GM18511 (cell line): ENCODE measurements around the gene APBA2.

Experiments used
- ATAC-seq: cut with Tn5 transposase; IDR thresholded peaks from one replicate; pipeline ENCODE4 v1.9.1; 2021; ENCODE audit warnings: mild to moderate bottlenecking, moderate library complexity; ENCODE audit not compliant: unreplicated experiment

Gene APBA2

DNA sequence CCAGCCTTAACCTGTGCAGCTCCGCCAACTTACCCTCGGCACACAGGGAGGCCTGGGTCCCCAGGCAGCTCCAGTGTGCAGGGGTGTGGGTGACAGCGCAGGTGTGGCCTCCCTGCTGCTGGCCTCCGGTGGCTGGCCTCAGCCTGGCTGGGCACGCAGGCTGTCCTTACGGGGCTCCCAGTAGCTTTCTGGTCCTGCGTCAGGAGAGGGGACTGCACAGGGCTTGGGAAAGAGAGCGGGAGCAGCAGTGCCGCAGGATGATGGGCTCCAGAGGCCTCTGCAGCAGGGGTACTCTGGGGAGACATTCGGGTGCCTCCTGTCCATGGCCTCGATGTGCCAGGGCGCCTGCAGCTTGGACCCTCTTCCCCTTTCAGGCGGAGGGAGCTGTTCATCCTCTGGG lies 9.4 kb downstream of the APBA2 start:
- no peak for ATAC-seq

DNA sequence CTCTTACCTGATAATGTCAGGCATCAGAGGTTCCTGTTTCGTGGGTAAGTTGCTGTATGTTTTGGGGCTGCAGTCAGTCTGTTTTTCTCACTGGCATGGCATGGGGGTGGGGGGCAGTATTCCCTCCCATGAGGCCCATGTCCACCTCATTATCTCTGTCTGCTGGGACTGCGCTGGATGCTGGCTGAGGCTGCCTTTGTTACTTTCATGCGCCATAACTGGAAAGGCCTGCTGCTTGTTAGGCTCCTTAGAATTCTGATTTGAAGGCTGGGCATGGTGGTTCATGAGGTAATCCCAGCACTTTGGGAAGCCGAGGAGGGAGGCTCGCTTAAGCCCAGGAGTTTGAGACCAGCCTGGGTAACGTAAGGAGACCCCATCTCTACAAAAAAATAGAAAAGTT lies 9.8 kb downstream of the APBA2 start:
- no peak for ATAC-seq

DNA sequence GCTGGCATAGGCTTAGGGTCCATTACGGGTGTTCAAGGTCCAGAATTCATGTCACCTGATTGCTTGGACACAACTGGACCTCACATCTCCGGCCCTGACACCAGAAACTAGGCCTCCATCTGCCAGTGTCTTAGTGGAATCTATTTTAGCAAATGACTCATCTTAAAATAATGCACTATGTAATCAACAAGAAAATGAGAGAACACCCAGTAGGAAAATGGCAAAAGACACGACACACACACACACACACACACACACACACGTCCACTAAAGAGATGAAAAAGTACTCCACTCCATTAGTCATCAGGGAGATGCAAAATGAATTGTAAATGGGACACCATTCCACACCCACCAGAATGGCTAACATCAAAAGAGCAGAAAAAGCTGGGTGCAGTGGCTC lies 11.2 kb downstream of the APBA2 start:
- no peak for ATAC-seq

DNA sequence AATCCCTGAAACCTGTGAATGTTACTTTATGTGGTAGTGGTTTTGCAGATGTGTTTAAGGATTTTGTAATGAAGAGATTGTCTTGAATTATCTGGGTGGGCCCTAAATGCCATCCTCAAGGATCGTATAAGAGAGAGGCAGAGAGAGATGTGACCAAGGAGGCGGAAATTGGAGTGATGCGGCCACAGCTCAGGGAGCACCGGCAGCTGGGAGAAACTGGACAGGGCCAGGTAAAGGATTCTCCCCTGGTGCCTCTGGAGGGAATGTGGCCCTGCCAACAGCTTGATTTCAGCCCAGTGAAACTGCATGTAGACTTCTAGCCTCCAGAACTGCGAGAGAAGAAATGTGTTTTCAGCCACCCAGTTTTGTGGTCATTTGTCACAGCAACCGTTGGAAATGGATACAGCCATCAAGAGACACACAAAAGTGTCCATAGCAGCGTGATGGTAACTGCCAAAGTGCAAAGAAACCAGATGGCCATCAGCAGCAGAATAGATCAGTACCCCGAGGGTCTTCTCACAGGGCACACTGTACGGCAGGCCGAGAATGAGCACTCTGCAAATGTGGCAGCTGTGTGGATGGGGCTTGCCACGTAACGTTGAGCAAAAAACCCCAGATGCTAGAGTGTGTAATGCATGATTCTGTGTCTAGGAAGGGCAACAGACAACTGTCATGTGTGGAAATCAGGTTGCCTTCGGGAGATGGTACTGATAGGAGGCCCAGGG lies 12.2 kb downstream of the APBA2 start:
- ATAC-seq: no peak

DNA sequence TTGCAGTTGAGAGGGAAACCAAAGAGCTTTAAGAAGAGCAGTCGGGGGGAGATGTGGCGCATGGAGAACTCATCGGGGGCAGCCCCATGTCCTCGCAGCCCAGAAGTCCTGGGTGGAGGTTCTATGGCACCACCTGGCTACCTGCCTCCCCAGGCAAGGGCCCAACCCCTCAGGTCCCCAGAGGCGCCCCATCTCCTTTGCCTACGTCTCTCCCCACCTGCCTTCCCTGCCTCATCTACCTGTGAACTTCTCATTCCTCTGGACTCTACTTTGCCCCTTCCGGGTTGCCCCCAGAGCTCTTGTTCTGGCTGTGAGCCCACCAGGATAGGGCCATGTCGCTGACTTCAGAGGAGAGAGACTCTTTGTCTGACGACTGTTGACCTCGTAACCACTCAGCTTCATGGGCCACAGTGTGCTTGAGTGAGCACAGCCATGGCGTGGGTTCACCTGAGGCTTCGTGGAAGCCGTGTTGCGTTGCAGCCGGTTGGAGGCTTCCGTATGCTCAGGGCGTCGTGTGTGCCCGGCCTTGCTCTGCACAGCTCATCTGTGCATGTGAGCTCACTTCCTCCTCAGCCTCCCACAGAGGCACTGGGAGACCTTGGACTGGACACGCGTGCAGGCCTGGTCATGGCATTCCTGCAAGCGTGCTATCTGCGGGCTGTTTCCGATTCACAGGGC lies 13.4 kb downstream of the APBA2 start:
- ATAC-seq: no peak

DNA sequence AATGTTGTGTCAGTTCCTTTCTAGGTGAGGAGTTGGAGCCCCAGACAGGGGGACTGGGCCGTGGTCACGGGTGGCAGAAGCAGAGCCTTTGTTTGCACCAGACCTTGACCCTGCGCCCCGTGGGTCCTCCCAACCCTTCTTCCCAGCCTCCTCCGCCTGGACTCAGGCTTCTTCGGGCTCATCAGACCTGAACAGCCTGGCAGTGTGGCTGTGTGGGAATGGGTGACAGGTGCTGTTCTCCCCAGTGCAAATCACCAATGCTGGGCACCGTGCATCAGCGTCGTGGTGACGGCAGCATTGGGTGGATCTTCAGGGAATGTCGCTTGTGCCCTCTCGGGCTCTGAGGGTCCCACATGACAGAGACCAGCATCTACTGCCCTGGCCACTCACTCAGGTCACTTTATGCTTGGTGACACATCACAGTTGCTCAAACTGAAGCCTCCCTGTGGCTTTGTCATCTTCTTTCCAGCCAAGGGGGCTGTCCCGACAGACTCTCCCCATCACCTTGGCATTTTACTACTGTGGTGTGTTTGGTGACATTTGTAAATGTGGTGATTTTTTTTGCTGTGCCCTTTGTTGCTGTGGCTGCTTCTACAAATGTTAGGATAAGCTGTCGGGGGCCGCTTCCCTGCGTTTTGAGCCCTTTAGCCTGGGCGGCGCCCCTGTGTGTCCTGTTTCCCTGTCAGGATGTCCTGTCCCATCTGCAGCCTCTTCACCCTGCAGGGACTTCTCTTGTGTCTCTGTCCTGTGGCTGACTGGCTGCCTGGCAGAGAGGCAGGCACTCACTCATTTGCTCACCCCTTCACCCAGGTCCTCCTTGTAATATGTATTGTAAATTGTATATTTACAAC lies 14.5 kb downstream of the APBA2 start:
- no peak for ATAC-seq

DNA sequence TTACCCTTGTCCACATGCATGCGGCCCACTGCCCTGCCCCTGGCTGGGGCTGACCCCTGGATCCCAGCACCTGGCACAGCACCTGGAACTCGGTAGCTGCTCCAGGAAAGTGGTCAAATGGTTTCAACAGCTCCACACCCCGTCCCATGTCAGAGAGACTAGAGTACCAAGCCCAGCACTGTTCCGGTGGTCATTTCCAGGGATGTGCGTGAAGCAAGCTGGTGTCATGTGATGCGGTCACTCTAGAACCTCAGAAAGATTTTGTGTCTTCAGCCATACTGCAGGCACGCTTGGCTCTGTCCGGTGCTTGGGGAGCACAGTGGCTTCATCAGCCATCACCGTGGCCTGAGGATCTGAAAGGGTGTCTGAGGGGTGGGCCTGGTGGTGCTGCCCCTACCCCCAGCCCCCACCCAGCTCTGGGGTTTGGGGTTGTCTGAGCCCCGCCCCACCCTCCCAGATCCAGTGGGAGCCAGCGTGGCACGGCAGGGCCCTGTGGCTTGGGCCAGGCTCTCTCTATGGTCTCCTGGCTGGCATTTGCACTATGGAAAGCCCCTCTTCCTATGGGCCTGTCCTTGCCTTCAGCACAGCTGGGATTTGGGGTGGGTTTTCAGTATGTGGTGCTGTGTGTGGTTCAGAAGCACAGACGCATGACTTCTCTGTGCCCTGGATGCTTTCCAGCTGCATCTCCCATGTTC lies 15.3 kb downstream of the APBA2 start:
- ATAC-seq: no peak

DNA sequence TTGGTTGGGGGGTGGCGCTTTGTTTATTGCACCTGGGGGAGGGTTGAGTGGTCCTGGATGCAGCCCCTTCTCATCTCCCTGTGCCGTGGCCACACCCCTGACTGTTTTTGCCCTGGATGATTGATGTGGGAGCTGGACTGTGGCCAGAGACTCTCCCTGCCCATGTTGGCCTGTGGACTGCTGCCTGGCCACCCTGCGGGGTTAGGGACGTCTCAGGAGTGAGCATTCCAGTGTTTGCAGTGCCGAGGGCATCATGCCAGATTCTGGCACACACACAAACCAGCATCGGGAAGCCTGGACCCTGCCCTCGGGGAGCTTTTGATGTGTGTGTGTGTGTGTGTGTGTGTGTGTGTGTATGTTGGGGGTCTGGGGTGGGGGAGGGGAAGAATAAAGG lies 15.8 kb downstream of the APBA2 start:
- no peak for ATAC-seq

DNA sequence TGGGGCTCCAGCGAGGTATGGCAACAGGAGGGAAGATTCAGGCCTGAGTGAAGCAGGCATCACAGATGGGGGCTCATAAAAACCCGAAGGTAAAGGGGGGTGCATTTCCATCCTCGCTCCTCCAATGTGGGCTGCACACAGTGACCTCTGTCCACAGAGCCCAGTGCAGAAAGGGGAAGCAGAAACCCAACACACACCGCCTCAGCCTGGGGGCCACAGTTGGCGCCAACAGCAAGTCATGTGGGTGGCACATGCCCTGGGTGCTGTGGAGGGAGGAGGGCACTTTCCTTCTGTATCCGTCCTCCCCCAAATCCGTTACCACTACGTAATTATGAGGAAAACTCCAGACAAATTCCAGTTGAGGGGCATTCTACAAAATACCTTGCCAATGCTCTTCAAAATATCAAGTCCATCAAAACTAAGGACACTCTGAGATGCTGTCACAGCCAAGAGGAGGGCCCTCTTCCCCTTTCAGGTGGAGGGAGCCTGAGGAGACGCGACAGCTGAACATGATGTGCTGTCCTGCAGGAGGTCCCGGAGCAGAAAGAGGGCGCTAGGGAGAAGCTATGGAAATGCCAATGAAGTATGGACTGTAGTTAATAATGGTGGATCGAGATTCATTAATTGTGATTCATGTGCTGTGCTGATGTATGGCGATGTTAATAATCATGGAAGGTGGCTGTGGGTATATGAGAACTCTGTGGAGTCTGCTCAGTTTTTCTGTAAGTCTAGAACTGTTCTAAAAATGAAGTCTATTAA lies 16.4 kb downstream of the APBA2 start:
- no peak for ATAC-seq

DNA sequence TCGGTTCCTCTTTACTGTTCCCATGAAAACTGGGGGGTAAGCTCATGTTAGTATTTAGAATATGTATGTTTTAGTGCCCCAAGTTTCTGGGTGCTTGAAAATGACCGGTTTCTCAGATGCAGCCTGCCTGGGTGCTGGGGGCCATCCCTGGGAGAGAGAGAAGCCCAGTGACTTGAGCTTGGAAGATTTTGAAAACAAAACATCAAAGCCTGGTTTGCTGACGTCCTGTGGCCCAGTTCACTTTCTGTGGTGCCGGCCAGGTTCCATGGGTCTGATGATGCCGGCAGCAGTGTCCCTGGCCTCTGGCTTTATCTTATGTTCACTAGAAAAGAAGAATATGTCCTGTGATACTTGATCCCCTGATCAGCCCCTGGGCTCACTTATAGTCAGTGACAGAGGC lies 17.1 kb downstream of the APBA2 start:
- ATAC-seq: no peak

DNA sequence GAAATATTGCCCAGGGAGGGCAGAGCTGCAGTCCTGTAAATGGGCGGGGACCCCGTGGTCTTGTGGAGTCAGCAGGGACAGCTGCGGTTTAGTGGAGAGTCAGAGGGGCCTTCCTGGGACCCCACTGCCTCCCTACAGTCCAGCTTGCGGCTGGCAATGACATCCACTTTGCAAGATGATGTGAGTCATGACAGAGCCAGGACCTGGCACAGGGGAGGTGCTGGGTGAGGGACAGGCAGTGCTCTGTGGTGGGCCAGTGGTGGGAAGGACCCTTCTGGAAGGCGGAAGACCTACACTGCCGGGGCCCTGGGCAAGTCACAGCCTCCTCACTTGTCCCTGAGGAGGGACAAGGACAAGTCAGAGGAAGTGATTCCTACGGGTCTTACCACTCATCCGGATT lies 17.8 kb downstream of the APBA2 start:
- ATAC-seq: no peak

DNA sequence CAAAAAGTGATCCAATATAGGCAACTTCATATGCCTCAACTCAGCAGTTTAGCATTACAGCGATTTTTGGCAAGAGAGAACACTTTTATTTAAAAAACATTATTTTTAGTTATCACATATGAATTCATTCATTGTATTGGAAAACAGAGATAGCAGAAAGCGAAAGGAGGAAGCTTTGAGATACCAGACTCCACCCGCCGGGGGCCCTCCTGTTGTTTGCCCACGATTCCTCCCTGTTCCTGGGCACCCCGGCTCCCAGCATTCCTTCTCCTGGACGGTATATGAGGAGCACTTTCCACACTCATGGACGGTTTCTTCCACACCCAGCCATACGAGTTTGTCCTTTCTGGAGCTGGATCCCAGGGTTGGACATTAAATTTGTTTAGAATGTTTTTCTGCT lies 18.2 kb downstream of the APBA2 start:
- no peak for ATAC-seq

DNA sequence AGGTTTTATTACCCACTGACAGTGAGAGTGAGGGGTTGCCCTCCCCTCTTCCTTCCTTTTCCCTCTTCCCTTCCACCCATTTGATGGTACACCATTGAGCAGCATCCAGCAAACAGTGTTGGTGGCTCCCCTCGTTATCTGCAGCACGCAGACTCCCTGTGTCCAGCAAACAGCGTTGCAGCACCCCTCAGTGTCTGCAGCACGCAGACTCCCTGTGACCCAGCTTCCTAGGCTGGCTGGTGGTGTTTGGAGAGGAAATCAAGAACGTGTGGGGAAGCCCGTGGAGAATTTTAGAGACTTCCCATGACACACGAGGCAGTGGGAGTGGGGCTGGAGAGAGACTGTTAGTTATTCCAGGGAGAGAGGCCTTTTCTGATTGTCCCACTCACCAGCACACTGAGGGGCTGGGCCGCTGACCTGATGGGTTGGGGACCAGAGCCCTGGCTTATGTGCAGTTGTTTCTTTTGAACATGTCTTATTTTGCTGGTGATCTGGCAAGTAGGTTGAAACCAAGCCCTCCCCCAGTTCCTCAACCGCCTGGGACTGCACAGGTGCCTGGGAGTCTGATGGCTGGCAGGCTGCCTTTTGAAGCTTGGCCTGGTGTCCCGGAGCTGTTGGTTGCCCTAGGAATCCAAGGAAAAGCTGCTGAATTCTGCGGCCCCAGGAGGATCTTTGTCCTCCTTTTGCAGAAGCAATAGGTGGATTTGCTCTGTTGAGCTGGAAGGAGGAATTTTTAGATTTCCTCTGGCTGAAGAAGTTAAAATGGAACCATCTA lies 19.0 kb downstream of the APBA2 start:
- ATAC-seq: no peak

DNA sequence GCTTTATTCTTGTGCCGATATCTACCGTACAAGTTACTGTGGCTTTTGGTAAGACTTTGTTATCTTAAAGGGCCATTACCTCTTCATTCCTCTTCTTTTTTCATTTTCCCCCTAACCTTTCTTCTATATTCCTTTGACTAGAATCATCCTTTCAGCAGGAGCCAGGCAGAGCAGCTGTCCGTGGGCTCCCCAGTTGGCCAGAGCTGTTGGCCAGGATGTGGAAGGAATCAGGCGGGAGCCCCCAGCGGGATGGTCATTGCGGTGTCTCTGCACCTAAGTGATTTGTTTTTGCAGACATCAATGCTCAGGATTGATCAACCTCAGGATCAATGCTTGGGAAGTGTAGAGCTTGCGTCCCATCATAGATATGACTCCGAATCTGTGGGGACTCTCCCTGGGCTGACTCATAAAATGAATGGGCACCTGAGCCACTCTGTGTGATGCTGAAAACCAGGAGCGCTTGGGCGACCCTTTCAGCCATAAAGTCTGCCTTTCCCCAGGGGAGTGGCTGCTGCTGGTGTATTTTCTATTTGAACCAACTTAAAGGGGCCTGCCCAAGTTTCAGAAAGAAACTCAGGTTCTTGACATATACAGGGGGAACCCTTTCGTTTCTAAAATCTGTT lies 21.7 kb downstream of the APBA2 start:
- no peak for ATAC-seq

DNA sequence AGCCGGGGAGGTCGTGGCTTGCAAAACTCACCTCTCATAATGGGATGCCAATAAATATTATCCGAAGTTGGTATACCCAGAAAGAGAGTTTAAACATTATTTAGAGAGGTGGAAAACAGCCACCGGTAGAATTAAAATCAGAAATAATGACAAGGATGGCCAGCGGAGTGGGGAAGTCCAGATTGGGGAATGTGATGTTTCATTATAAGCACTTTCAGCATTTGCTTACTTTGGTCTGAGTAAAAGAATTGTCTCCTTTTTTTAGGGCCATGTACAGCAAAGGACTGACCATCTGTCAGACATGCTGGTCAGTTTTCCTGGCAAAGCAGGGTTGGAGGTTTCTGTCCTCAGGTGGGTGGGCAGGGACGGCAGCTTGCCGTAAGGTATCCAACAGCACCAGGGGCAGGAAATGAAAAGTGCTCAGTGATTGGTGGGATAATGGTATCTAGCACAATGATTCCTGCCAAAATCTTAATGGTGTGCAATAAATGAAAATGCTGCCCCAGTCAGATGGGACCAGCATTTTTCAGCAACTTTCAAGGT lies 24.3 kb downstream of the APBA2 start:
- no peak for ATAC-seq

DNA sequence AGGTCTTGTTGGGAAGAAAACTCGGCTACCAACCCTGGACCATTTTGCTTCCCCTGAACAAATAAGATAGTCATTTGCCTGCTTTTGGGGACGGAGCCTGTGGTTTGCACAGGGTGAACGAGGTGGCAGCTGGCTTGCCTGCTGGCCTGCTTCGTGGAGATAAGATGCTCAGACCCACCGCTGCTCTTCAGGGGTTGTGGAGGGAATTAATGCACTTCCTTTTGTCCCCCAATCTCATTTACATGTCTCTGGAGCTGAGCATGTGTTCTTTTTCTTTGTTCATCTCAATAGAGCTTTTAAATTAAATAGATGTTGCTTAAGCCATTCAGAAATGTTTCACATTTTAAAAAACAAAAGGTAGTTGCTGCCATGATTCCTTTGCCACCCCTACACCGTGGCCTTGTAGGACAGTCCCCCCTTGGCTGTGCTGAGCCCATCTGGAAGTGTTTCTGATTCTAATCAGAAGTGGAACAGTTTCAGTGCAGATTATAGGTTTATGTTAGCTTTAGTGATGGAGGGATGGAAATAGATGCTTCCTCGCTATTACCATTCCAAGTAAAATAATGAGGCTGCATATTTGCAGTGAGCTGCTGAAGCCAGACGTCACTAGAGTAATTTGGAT lies 25.6 kb downstream of the APBA2 start:
- ATAC-seq: no peak

DNA sequence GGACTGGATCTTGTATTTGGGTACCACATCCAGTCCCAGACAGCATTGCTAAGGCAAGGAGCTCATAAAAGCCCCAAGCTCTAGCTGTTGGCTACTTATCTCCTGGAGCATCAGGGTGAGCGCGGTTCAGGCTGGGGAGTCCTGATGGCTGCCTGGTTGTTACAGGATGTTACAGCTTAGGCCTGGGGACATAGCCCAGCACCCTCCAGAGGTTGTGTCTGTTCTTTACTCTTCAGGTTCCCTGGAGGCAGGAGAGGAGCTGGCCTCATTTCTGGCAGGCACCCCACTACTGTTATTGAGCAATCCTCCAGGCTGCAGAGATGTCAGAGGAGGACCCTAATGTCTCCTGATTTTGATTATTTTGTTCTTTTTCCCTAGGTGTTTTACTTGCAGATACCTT lies 26.6 kb downstream of the APBA2 start:
- ATAC-seq: no peak

DNA sequence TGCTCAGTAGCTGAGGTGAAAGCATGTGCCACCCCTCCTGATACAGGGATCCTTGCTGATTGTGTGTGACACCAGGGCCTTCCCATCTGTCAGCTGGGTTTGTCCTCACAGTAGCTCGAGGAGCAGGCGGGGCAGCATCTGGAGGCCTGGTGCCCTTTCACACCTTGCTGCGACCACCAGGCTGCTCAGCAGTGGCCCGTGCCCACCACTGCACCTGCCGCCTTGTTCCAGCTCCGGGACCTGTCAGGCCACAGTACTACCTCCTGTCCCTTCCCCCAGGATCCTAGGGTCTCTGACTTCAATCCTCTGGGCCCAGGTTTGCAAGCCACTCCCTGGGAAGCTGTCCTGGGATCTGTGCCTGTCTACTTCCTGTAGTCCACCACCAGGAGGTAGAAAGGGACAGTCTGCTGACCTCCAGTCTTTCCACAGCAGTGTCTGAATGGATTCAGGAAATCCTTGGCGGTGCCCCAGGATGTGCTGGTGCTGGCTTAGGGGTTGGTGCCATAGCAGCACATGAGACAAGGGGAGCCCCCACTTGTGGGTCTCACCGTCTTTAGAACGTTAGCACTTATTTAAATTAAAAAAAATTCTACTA lies 27.5 kb downstream of the APBA2 start:
- no peak for ATAC-seq
